ENCODE results near the gene UBE2N.
"Not testable (repeated sequence)": the region's sequence is repeated elsewhere in the genome, so short reads cannot be mapped to it uniquely, and the experiment has no call there.

Gene UBE2N

GRCh38 chr12:93409343-93410187 lies 32.2 kb downstream of the UBE2N start:
- DNase-seq: not testable (repeated sequence)

GRCh38 chr12:93408813-93409212 lies 32.9 kb downstream of the UBE2N start:
- DNase-seq: no peak

- no peak for DNase-seq
Observed at GRCh38 chr12:93407963-93408283, 33.8 kb downstream of the UBE2N start.

- no peak for DNase-seq
Observed at GRCh38 chr12:93407054-93407962, 34.4 kb downstream of the UBE2N start.

GRCh38 chr12:93404961-93405849 lies 36.5 kb downstream of the UBE2N start:
- no peak for DNase-seq

- DNase-seq: no peak
Observed at GRCh38 chr12:93403988-93404803, 37.6 kb downstream of the UBE2N start.

GRCh38 chr12:93402333-93403311 lies 39.1 kb downstream of the UBE2N start:
- no peak for DNase-seq

GRCh38 chr12:93399183-93399863 lies 42.4 kb downstream of the UBE2N start:
- not testable (repeated sequence) for DNase-seq

GRCh38 chr12:93397412-93397811 lies 44.3 kb downstream of the UBE2N start:
- DNase-seq: no peak

- DNase-seq: no peak
Observed at GRCh38 chr12:93393425-93393824, 48.3 kb downstream of the UBE2N start.

- DNase-seq: no peak
Observed at GRCh38 chr12:93390549-93391297, 51.0 kb downstream of the UBE2N start.

GRCh38 chr12:93390031-93390430 lies 51.7 kb downstream of the UBE2N start:
- no peak for DNase-seq

GRCh38 chr12:93387780-93388179 lies 54.0 kb downstream of the UBE2N start:
- no peak for DNase-seq

- DNase-seq: not testable (repeated sequence)
Observed at GRCh38 chr12:93381976-93382437, 59.7 kb downstream of the UBE2N start.

GRCh38 chr12:93381161-93381975 lies 60.4 kb downstream of the UBE2N start:
- no peak for DNase-seq

GRCh38 chr12:93380480-93381121 lies 61.1 kb downstream of the UBE2N start:
- peak; percentile 11 for DNase-seq

- DNase-seq: no peak
Observed at GRCh38 chr12:93379981-93380361, 61.8 kb downstream of the UBE2N start.
